Nephron (organoid): ENCODE data around the gene ITGB6.

ENCODE experiments used
- H3K27ac Mint-ChIP-seq, 3 experiments: 2 replicates each; pipeline ENCODE4 v1.8.0; 2020; ENCODE audit warnings: mixed read lengths in 3 of 3, mild to moderate bottlenecking in 2 of 3, moderate library complexity in 1 of 3
- H3K27me3 Mint-ChIP-seq: 2 replicates; pipeline ENCODE4 v1.8.0; 2021; ENCODE audit warnings: low read depth, mild to moderate bottlenecking, moderate library complexity, mixed read lengths
- H3K36me3 Mint-ChIP-seq: 2 replicates; pipeline ENCODE4 v1.8.0; 2020; ENCODE audit warnings: low read depth, mixed read lengths
- H3K4me1 Mint-ChIP-seq: 2 replicates; pipeline ENCODE4 v1.8.0; 2020; ENCODE audit warnings: mixed read lengths
- H3K4me3 Mint-ChIP-seq, 3 experiments: 2 replicates each; pipeline ENCODE4 v1.8.0; 2020; ENCODE audit warnings: mild to moderate bottlenecking in 3 of 3, mixed read lengths in 3 of 3, moderate library complexity in 2 of 3
- H3K9me3 Mint-ChIP-seq: 2 replicates; pipeline ENCODE4 v1.8.0; 2020; ENCODE audit warnings: mixed read lengths
- CTCF ChIP-seq, 3 experiments: fragments of 200-600 bp; sonication (generic); IDR thresholded peaks; one replicate each; pipeline ENCODE4 v1.5.0; 2021; ENCODE audit warnings: antibody characterized with exemption in 3 of 3; ENCODE audit not compliant: unreplicated experiment in 3 of 3

The ITGB6 gene

GRCh38 chr2:160061944-160062291 is 138.2 kb downstream of the ITGB6 start:
- Mint-ChIP-seq H3K4me3 (peak overlapping the region; percentile 81 to 89 (median 82)), H3K27me3 (peaks cover 19% of the 10 kb centered on the region), H3K9me3 (peaks cover 8% of the 10 kb centered on the region), H3K27ac (no peak overlapping the region), H3K36me3 (peaks cover 4% of the 10 kb centered on the region), H3K4me1 (peaks cover 16% of the 10 kb centered on the region)
- no peak for TF ChIP-seq CTCF (IDR thresholded peaks at IDR 0.05; ENCODE audit: unreplicated experiment in 3 of 3)

- no peak for TF ChIP-seq CTCF (IDR thresholded peaks at IDR 0.05; ENCODE audit: unreplicated experiment in 3 of 3)
- Mint-ChIP-seq H3K4me3 (peak overlapping the region; percentile 81 to 89 (median 82)), H3K27me3 (peaks cover 22% of the 10 kb centered on the region), H3K36me3 (peaks cover 2% of the 10 kb centered on the region), H3K9me3 (peaks cover 6% of the 10 kb centered on the region), H3K27ac (peak overlapping the region in 1 of 3 experiments; percentile 45), H3K4me1 (peaks cover 20% of the 10 kb centered on the region)
Measured at GRCh38 chr2:160061533-160061932, 138.5 kb downstream of the ITGB6 start.

GRCh38 chr2:160060297-160060696 is 139.8 kb downstream of the ITGB6 start:
- peak overlapping the region in 2 of 3 experiments; percentile 34 to 45 for H3K27ac Mint-ChIP-seq
- peaks cover 33% of the 10 kb centered on the region for H3K4me1 Mint-ChIP-seq
- H3K4me3 Mint-ChIP-seq: peak overlapping the region; percentile 81 to 89 (median 82)
- H3K27me3 Mint-ChIP-seq: peaks cover 22% of the 10 kb centered on the region
- TF ChIP-seq CTCF (IDR thresholded peaks at IDR 0.05; ENCODE audit: unreplicated experiment in 3 of 3): no peak
- no peaks in the 10 kb centered on the region for H3K9me3 Mint-ChIP-seq
- no peaks in the 10 kb centered on the region for H3K36me3 Mint-ChIP-seq

- H3K9me3 Mint-ChIP-seq: no peaks in the 10 kb centered on the region
- H3K27ac Mint-ChIP-seq: peak overlapping the region; percentile 16 to 81 (median 66)
- H3K4me3 Mint-ChIP-seq: peak overlapping the region in 1 of 3 experiments; percentile 12
- peaks cover 17% of the 10 kb centered on the region for H3K27me3 Mint-ChIP-seq
- H3K4me1 Mint-ChIP-seq: peaks cover 35% of the 10 kb centered on the region
- no peaks in the 10 kb centered on the region for H3K36me3 Mint-ChIP-seq
- TF ChIP-seq CTCF (IDR thresholded peaks at IDR 0.05; ENCODE audit: unreplicated experiment in 3 of 3): no peak
Measured at GRCh38 chr2:160057356-160057755, 142.7 kb downstream of the ITGB6 start.

GRCh38 chr2:160055726-160056108 is 144.4 kb downstream of the ITGB6 start:
- H3K9me3 Mint-ChIP-seq: no peaks in the 10 kb centered on the region
- H3K27me3 Mint-ChIP-seq: peaks cover 9% of the 10 kb centered on the region
- H3K4me1 Mint-ChIP-seq: peaks cover 47% of the 10 kb centered on the region
- no peak for TF ChIP-seq CTCF (IDR thresholded peaks at IDR 0.05; ENCODE audit: unreplicated experiment in 3 of 3)
- no peaks in the 10 kb centered on the region for H3K36me3 Mint-ChIP-seq
- H3K27ac Mint-ChIP-seq: peak overlapping the region; percentile 30 to 81 (median 80)
- H3K4me3 Mint-ChIP-seq: peak overlapping the region in 1 of 3 experiments; percentile 11

- Mint-ChIP-seq H3K27me3 (peaks cover 7% of the 10 kb centered on the region), H3K4me1 (peaks cover 47% of the 10 kb centered on the region), H3K27ac (peak overlapping the region; percentile 30 to 80 (median 56)), H3K36me3 (no peaks in the 10 kb centered on the region), H3K4me3 (peak overlapping the region in 2 of 3 experiments; percentile 11 to 12), H3K9me3 (no peaks in the 10 kb centered on the region)
- TF ChIP-seq CTCF (IDR thresholded peaks at IDR 0.05; ENCODE audit: unreplicated experiment in 3 of 3): no peak
Measured at GRCh38 chr2:160054984-160055725, 144.9 kb downstream of the ITGB6 start.
